Forelimb muscle (tissue), 1 donor: ENCODE data around the gene ADAM15. TPM values are rescaled to one million over a fixed set of nuclear protein-coding genes. Genes with fewer than 3 reads are reported as not detected.

ENCODE experiments used
- polyA plus RNA-seq: library from polyadenylated mRNA; unstranded; fragments of 120-200 nt; gene quantifications from one replicate; pipeline ENCODE4 v1.2.1, GENCODE V29; 2013; ENCODE audit not compliant: insufficient read length

Gene ADAM15
- polyA plus RNA-seq, 1 donor: 57.1 TPM

Other genes starting within 250 kb of the ADAM15 start
- gene KCNN3, start 181.0 kb upstream of the ADAM15 start, polyA plus RNA-seq: 10.1 TPM
- gene PMVK, start 114.6 kb upstream of the ADAM15 start, polyA plus RNA-seq: 26.8 TPM
- gene PBXIP1, start 95.2 kb upstream of the ADAM15 start, polyA plus RNA-seq: 164 TPM
- 28.3 TPM for gene PYGO2, start 89.5 kb upstream of the ADAM15 start, polyA plus RNA-seq
- 67.4 TPM for gene SHC1, start 80.6 kb upstream of the ADAM15 start, polyA plus RNA-seq
- 47.6 TPM for gene CKS1B, start 76.6 kb upstream of the ADAM15 start, polyA plus RNA-seq
- 20.6 TPM for gene FLAD1, start 68.0 kb upstream of the ADAM15 start, polyA plus RNA-seq
- not detected for gene LENEP, start 57.7 kb upstream of the ADAM15 start, polyA plus RNA-seq
- gene ZBTB7B, start 48.5 kb upstream of the ADAM15 start, polyA plus RNA-seq: 11.4 TPM
- 0.63 TPM for gene DCST2, start 17.5 kb upstream of the ADAM15 start, polyA plus RNA-seq
- 0.09 TPM for gene DCST1, start 17.5 kb upstream of the ADAM15 start, polyA plus RNA-seq
- gene EFNA4, start 12.4 kb downstream of the ADAM15 start, polyA plus RNA-seq: 6.5 TPM
- 2.1 TPM for gene EFNA3, start 27.5 kb downstream of the ADAM15 start, polyA plus RNA-seq
- gene EFNA1, start 76.6 kb downstream of the ADAM15 start, polyA plus RNA-seq: 20.6 TPM
- gene SLC50A1, start 84.5 kb downstream of the ADAM15 start, polyA plus RNA-seq: 18.6 TPM
- 23.9 TPM for gene DPM3, start 89.2 kb downstream of the ADAM15 start, polyA plus RNA-seq
- gene KRTCAP2, start 122.0 kb downstream of the ADAM15 start, polyA plus RNA-seq: 85.3 TPM
- gene TRIM46, start 122.5 kb downstream of the ADAM15 start, polyA plus RNA-seq: 0.46 TPM
- gene THBS3, start 156.6 kb downstream of the ADAM15 start, polyA plus RNA-seq: 63.0 TPM
- 16.9 TPM for gene MTX1, start 157.4 kb downstream of the ADAM15 start, polyA plus RNA-seq
- 16.3 TPM for gene ENTREP3, start 204.2 kb downstream of the ADAM15 start, polyA plus RNA-seq
- gene SCAMP3, start 211.0 kb downstream of the ADAM15 start, polyA plus RNA-seq: 44.4 TPM
- gene CLK2, start 222.2 kb downstream of the ADAM15 start, polyA plus RNA-seq: 37.0 TPM
- gene HCN3, start 226.1 kb downstream of the ADAM15 start, polyA plus RNA-seq: 4.3 TPM